GM10847 (cell line): ENCODE measurements around the gene CLEC5A.

Source experiments
- POLR2A ChIP-seq: IDR thresholded peaks from 2 replicates; pipeline ENCODE4 v1.6.1; 2011; ENCODE audit not compliant: insufficient read length; ENCODE audit errors: extremely low read depth

The CLEC5A gene

DNA sequence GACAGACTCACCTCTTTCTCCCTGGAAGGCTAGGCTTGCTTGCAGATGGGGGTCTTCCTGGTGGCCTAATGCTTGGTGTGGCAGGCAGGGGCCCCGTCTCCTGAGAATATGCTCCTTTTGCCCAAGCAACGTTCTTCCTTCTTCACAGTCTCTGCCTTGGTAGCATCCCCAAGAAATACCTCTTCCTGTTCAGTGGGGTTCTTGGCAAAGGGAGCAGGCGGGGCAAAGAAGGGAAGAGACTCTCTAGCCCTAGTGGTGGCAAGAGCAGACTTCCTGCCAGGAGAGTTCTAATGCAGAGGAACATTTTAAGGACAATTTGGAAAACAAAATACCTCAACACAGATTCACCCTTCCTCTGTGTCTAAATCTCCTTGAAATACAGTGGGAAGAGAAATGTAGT lies at the start of gene CLEC5A:
CLEC5A (minus strand) TSS at position 179 of the 400 bp plus-strand sequence. CDS start 682 bp downstream, outside the sequence.
- TF ChIP-seq POLR2A: no peak

DNA sequence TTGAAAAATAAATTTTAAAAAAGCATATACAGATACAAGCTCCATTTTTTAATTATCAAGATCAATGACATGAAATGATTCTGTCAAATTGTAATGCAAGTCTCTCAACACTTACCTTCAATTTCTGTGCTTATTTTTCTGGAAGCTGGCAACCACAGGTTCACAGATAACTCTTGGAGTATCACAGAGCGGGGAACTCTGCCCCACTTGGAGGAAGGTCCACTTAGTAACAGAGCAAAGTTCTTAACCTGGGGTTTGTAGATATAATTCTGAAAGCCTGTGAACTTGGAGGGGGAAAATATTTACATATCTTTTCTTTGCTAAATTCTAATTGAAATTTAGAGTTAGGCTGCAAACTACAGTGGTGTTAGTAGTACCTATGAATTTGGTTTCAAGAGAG lies 46.6 kb upstream of the CLEC5A start:
- TF ChIP-seq POLR2A: no peak

DNA sequence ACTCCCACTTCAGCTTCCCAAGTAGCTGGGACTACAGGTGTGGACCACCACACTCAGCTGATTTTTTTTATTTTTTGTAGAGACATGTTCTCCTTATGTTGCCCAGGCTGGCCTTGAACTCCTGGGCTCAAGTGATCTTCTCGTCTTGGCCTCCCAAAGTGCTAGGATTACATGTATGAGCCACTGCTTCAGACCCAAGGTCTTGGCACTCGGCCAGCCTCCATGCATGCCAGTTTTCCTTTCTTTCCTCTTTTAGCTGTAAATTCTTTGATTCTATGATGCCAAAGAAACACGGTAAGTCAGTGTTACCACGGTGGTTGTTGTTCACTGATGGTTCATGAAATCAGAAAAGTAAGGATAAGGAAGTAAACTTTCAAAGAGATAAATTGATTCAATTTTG lies 45.9 kb upstream of the CLEC5A start:
- no peak for TF ChIP-seq POLR2A

DNA sequence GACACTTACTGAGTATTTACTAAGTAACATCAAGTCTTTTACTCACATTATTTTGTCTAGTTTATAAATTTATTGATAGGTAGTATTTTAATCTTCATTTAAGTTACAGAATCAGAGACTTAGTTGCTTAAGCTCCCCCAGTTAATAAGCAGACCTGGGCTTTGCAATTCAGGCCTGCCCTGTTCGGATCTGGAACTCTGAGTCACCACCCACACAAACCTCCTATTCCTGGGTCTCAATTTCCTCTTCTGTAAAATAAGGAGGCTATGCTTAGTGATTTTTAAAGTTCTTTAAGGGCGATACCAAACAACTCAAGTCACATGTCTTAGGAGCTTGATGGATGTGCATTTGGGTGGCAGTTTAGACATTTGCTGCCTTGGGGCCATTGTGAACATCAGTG lies 45.4 kb upstream of the CLEC5A start:
- TF ChIP-seq POLR2A: no peak

DNA sequence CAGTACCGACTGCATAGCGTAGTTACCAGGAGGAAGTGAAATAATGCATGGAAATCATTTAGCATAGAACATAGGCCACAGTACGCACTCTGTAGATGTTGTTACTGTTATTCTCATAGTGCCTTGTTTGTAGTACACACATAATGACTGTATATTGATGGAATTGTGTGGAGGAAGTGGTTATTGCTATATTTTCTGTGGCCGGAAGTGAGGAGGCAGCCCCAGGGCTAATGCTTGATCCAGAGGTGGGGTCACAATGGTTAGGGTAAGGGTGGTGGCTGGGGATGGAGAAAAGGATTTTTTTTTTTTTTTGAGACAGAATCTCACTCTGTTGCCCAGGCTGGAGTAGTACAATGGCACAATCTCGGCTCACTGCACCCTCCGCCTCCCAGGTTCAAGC lies 44.4 kb upstream of the CLEC5A start:
- no peak for TF ChIP-seq POLR2A

DNA sequence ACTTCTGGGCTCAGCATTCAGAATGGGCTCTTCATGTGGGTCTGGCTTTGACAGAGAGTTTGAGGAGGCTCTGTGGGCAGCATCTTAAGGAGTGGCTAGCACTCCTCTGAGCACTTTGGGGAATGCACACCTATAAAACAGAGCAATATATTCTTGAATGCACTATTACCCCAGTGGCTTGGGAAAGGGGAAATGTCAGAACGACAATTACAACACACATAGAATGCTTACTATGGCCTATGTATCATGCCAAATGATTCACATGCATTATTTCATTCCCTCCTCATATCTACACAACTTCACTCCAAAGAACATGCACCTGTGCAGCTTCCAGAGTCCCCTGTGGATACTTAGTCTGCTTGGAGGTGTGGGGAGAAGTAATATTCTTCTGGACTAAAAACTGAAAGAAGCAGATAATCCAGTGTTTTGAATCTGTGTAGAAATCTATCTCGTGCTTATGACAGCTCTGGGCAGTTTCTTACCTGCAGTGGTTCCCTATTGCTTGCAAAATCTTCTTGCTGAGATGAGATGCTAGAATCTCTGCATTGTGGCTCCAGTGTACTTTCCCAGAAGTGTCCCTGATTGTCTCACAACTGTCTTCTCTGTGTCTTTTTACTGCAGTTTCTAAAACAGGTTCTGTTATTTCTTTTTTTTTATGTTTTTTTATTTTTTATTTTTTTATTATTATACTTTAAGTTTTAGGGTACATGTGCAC lies 43.4 kb upstream of the CLEC5A start:
- TF ChIP-seq POLR2A: no peak

DNA sequence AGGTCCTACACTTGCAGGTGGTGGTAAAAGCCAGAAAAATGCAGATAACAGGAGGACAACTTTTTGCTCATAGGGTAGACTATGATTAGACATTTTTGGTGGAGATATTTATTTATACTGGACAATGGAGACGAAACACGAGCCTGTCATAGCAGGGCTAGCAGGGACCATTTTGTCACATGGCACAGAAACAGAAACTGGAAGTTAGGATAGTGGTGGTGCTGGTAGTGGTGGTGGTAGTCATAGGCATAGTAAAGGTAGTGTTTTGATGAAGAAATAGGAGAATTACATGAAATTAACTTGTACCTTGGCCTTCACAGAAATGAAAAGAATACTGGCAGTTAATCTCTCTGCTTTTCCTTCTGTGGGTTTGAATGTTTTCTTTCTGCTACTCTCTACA lies 40.1 kb upstream of the CLEC5A start:
- no peak for TF ChIP-seq POLR2A

DNA sequence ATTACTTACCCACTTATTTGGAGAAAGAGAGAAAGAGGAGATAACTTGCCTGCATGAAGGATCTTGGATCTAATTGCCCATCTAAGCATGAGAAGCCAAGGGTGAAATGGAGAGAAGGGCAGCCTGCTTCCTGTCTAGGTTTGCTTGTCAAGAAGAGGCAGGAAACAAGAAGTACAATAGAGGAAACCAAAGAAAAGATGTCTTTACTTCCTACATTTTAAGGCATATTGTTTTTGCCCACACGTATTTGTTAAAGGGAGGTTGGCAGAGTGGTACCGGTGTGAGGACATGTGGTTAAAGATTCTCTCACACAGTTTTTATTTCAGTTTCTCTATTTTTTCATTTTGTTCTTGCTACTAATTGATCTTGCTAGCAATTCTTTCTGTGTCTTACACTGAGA lies 32.8 kb upstream of the CLEC5A start:
- TF ChIP-seq POLR2A: no peak

DNA sequence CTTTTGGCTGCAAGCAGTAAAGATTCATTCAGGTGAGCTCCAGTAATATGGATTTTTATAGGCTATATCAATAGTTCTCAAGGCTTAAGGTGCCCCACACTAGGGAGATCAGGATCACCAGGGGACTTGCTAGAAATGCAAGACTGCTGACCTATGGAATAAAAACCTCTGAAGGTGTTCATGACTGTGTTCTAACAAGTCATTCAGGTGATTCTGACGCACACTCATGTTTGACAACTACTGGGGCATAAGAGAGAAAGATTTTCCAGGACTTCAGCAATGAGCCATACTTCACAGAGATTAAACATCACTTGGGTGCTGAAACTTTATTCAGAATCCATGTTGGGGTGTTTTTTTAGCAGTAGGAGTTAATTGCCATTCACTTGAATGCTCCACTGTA lies 31.6 kb upstream of the CLEC5A start:
- TF ChIP-seq POLR2A: no peak

DNA sequence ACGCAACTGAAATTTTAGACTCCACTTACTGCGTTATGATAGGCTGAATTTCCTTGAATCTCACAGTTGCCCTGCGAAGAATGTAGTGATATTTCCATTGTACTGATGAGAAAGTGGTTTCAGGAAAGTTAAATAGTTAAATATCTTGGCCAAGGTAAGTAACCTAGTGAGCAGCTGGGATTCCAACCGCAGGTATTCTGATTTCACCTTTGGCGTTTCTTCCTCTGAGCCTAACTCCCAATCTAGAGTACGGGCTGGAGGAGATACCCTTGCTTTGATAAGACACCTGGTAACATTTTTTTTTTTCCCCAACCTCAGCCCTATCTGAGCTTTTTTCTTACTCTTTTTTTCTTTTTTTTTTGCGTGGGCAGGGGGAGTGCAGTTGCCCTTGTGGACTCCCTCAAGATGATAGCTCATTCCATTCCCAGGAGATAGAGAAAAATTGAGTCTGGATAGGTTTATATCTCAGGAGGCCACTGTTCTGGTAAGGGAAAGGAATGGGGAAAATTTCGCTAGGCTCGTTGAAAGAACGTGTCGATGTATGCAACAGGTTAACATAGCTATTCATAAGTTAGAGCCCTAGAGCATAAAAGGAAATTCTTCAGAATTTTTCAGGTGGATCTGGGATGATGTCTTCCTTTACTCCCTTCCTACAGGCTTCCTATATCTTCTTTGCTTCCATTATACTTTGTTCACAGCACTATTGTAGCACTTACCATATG lies 29.9 kb upstream of the CLEC5A start:
- no peak for TF ChIP-seq POLR2A

DNA sequence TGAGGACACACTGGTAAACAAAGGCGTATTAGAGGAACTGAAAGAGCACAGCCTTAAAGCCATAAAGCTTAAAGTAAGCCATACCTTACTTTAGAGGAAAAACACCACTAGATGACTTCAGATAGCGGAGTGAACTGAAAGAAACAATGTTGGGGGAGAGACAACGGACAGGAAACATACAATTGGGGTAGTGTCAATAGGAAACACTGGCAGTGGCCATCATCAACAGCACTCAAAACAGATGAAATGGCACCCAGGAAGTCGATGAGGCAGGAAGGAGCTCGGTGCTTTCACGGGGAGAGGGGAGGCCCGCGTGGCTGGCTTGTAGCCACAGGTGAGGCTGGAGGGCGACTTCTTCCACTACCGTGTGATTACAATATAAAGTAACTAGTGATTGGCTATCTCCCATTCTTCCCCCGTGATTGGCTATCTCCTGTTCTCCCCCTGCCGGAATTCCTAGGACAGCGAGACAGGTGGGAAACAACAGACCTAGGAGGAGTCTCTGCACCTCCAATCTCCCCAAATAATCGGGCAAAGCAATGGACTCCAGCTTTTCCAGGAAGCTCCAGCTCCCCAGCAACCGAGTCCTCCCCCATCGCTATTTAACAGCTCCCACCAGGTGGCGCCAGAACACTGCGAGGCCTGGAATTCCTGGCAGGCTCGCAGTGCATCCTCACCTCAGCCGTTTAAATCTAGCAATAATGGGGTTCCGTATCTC lies 29.2 kb upstream of the CLEC5A start:
- TF ChIP-seq POLR2A: no peak

DNA sequence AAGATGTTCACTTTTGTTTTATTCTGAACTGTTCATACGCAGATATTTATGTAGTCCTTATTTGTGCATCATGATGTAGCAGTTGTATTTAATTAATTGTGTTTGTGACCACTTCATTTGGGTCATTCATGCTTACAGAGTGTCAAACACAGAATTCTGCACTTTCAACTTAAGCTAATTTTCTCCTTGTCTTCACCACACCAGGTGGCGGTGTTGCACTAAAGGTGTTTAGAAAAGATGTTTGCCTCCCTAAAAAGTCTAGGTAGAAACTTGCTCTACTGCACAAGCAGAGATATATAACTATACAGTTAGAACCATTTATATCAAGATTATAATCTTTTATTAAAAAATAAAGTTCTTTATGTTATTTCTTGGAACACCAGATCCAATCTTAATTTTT lies 28.1 kb upstream of the CLEC5A start:
- no peak for TF ChIP-seq POLR2A

DNA sequence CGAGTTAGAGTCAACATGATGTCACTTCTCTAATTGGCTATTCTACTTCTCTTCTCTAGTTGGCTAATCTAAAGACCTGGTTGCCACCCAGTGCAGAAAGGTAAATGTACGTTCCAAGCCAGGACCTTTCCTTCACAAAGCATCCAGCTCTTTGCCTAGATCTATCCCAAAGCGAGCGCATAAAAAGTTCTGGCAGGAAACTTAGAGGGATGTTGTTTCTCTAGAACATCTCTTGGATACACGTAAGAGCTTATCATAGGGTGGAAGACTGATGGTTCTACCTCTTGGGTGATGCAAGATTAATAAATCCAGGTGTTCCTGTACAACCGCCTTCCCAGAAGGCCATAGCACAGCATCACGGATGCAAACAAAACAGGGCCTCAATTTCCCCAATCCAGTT lies 26.9 kb upstream of the CLEC5A start, which contains the start of gene TAS2R38:
TAS2R38 (minus strand) TSS at position 101 of the 400 bp plus-strand sequence; CDS start at position 17, 84 bp downstream.
- TF ChIP-seq POLR2A: no peak

DNA sequence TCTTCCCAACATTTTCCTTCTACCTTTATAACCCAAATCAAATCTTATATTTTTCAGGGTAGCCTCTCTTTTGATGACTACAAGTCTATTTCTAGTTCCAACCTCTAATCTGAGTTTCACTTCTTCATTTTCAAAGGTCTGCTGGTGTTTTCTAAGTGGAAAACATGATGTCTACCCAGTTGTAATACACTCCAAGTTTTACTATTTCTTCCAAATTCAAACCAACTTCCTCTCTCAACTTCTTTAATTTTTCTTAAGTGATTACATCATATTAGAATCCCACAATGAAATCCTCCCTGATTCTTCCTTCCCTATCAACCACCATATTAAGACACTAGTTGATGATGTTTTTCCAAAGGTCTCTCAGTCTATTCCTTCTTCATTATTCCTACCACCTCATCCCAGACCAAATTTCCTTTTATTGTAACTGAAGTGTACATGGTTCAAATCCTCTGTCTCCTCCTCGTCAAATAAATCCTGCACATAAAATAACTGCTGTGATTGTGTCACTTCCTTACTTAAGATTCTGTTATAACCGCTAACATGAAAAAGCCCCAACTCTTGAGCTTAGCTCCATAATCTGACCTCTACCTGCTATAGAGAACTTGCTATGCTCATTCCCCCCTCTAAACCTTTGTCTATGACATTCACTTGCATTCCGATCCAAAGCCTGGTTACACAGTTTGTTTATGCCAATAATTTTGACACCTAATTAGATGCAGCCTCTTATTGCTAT lies 14.1 kb upstream of the CLEC5A start:
- TF ChIP-seq POLR2A: no peak

DNA sequence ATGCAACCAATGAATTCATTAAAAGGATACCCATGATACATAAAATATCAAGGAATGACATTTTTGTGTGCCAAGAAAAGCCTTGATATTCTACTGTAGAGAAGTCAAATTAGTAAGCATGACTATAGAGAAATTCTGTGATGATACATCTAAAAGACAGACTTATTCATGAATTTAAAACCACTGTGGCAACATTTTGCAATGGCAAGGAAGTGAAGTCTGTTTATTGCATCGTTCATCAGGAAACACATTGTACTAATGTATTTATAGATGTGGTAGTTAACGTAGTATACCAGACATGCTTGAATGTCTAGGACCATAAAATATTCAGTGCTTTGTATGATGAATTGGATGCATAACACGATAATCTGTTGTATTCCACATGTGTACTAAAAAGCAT lies 9.3 kb upstream of the CLEC5A start:
- TF ChIP-seq POLR2A: no peak
